Measurements from ENCODE around the gene MIOX. TPM values are rescaled to one million over a fixed set of nuclear protein-coding genes. Genes with fewer than 3 reads are reported as not detected.

MIOX gene
- total RNA-seq, 1 experiment from 2014 or later = 0.39 TPM

GRCh38 chr22:50475652-50476002 is 11.0 kb upstream of the MIOX start:
- TF ChIP-seq ZFX (IDR thresholded peaks at IDR 0.05) = no peak
- no peak for TF ChIP-seq POLR2AphosphoS5 (IDR thresholded peaks at IDR 0.05; ENCODE audit: low read depth, low read length)
- TF ChIP-seq JUND (IDR thresholded peaks at IDR 0.05) = no peak
- TF ChIP-seq MAX (IDR thresholded peaks at IDR 0.05) = no peak
- no peak for TF ChIP-seq TCF7L2 (IDR thresholded peaks at IDR 0.05; ENCODE audit: borderline replicate concordance, extremely low read depth, insufficient read depth, insufficient read length)
- TF ChIP-seq EZH2phosphoT487 (IDR thresholded peaks at IDR 0.05; ENCODE audit: borderline replicate concordance) = no peak
- TF ChIP-seq SP1 (IDR thresholded peaks at IDR 0.05; ENCODE audit: low read depth) = no peak
- no peak for TF ChIP-seq ELF1 (IDR thresholded peaks at IDR 0.05; ENCODE audit: borderline replicate concordance, low read depth)
- TF ChIP-seq SRF (IDR thresholded peaks at IDR 0.05; ENCODE audit: low read depth) = no peak
- no peak for TF ChIP-seq EZH2 (IDR thresholded peaks at IDR 0.05)
- TF ChIP-seq POLR2A (IDR thresholded peaks at IDR 0.05; ENCODE audit: borderline replicate concordance, extremely low read depth, insufficient read depth, insufficient read length) = no peak
- H3K36me3 ChIP-seq (ENCODE audit: control insufficient read depth in 1 of 2, insufficient read depth in 2 of 2, low read length in 2 of 2) = no peaks in the 10 kb centered on the region
- ChIA-PET RAD21 (ENCODE audit: low non-redundant PET in 1 of 2, low total read pairs in 2 of 2, uncharacterized antibody in 2 of 2, unreplicated experiment in 2 of 2) (no interaction called here), CTCF (no interaction called here), POLR2A (no interaction called here)
- H4K20me1 ChIP-seq (ENCODE audit: insufficient read depth) = peaks cover 6% of the 10 kb centered on the region; the same call in 1 of the 2 replicates
- H3K79me2 ChIP-seq (ENCODE audit: insufficient read depth, low read length) = peaks cover 40% of the 10 kb centered on the region
- peak overlapping the region; percentile 89 for H3K4me2 ChIP-seq (ENCODE audit: low read length)
- intact Hi-C loops (cut with micrococcal nuclease) = no loop called here
- peak overlapping the region; percentile 45 to 87 for H3K4me3 ChIP-seq (replicated peaks in 1 of 2; ENCODE audit: low read depth in 1 of 2, low read length in 2 of 2)
- BruUV-seq (replicated peaks) = no TSS peak
- peak overlapping the region; percentile 56; the same call in 1 of the 2 replicates for H3K27ac ChIP-seq (ENCODE audit: low read depth, low read length)
- no peaks in the 10 kb centered on the region for H3K27me3 ChIP-seq (ENCODE audit: insufficient read depth, low read length)
- no peaks in the 10 kb centered on the region for H3K9me2 ChIP-seq (ENCODE audit: insufficient read depth)
- DNase-seq (ENCODE audit: low read depth, low spot score) = no peak
- ATAC-seq = no peak
- H3K9me3 ChIP-seq (ENCODE audit: control insufficient read depth in 1 of 2, insufficient read depth in 1 of 2, low read depth in 1 of 2, low read length in 2 of 2) = no peaks in the 10 kb centered on the region
- H3K4me1 ChIP-seq (ENCODE audit: control insufficient read depth in 1 of 2, insufficient read depth in 2 of 2, low read length in 2 of 2) = peaks cover 20 to 40% of the 10 kb centered on the region in 2 experiments
- H3K9ac ChIP-seq (ENCODE audit: low read length) = peak overlapping the region; percentile 67
- no peak overlapping the region for H2AFZ ChIP-seq (ENCODE audit: low read depth, low read length, poor library complexity, severe bottlenecking)

GRCh38 chr22:50476868-50477267 is 9.8 kb upstream of the MIOX start:
- Histone ChIP-seq H2AFZ (ENCODE audit: low read depth, low read length, poor library complexity, severe bottlenecking) (no peak overlapping the region), H3K9me3 (ENCODE audit: control insufficient read depth in 1 of 2, insufficient read depth in 1 of 2, low read depth in 1 of 2, low read length in 2 of 2) (no peaks in the 10 kb centered on the region), H3K36me3 (ENCODE audit: control insufficient read depth in 1 of 2, insufficient read depth in 2 of 2, low read length in 2 of 2) (no peaks in the 10 kb centered on the region), H3K4me3 (replicated peaks in 1 of 2; ENCODE audit: low read depth in 1 of 2, low read length in 2 of 2) (no peak overlapping the region), H3K4me2 (ENCODE audit: low read length) (no peak overlapping the region), H3K4me1 (ENCODE audit: control insufficient read depth in 1 of 2, insufficient read depth in 2 of 2, low read length in 2 of 2) (peaks cover 14 to 35% of the 10 kb centered on the region in 2 experiments; a peak in 3 of 4 replicates), H3K9me2 (ENCODE audit: insufficient read depth) (no peaks in the 10 kb centered on the region), H3K9ac (ENCODE audit: low read length) (no peak overlapping the region), H3K27ac (ENCODE audit: low read depth, low read length) (peak overlapping the region; percentile 38; the same call in 1 of the 2 replicates), H3K79me2 (ENCODE audit: insufficient read depth, low read length) (peaks cover 28% of the 10 kb centered on the region), H3K27me3 (ENCODE audit: insufficient read depth, low read length) (no peaks in the 10 kb centered on the region), H4K20me1 (ENCODE audit: insufficient read depth) (peaks cover 6% of the 10 kb centered on the region; the same call in 1 of the 2 replicates)
- no TSS peak for BruUV-seq (replicated peaks)
- POLR2A ChIA-PET = no interaction called here
- CTCF ChIA-PET = no interaction called here
- intact Hi-C loops (cut with micrococcal nuclease) = no loop called here
- RAD21 ChIA-PET (ENCODE audit: low non-redundant PET in 1 of 2, low total read pairs in 2 of 2, uncharacterized antibody in 2 of 2, unreplicated experiment in 2 of 2) = no interaction called here
- DNase-seq (ENCODE audit: low read depth, low spot score) = no peak
- no peak for ATAC-seq
- no peak for TF ChIP-seq EZH2 (IDR thresholded peaks at IDR 0.05)
- no peak for TF ChIP-seq SIN3A (IDR thresholded peaks at IDR 0.05; ENCODE audit: low read depth)
- TF ChIP-seq REST (IDR thresholded peaks at IDR 0.05; ENCODE audit: low read depth) = no peak
- no peak for TF ChIP-seq ZFX (IDR thresholded peaks at IDR 0.05)
- TF ChIP-seq MAX (IDR thresholded peaks at IDR 0.05) = no peak
- TF ChIP-seq TCF7L2 (IDR thresholded peaks at IDR 0.05; ENCODE audit: borderline replicate concordance, extremely low read depth, insufficient read depth, insufficient read length) = no peak
- TF ChIP-seq SRF (IDR thresholded peaks at IDR 0.05; ENCODE audit: low read depth) = no peak
- no peak for TF ChIP-seq CEBPB (IDR thresholded peaks at IDR 0.05; ENCODE audit: low read depth)
- no peak for TF ChIP-seq RAD21 (IDR thresholded peaks at IDR 0.05; ENCODE audit: low read depth)
- no peak for TF ChIP-seq JUND (IDR thresholded peaks at IDR 0.05)
- no peak for TF ChIP-seq ATF3 (IDR thresholded peaks at IDR 0.05)
